Naive thymus-derived CD4-positive, alpha-beta T cell (primary cell): ENCODE measurements around the gene HSFX2. TPM values are rescaled to one million over a fixed set of nuclear protein-coding genes. Genes with fewer than 3 reads are reported as not detected.
"Not testable (repeated sequence)": the region's sequence is repeated elsewhere in the genome, so short reads cannot be mapped to it uniquely, and the experiment has no call there.

Source experiments
- ATAC-seq: fragments of 150-1000 bp; cut with Tn5 transposase; 2 replicates; pipeline ENCODE4 v1.10.0; 2021; ENCODE audit warnings: mild to moderate bottlenecking, moderate library complexity
- CTCF ChIA-PET: fragments of 350-600 bp; sonication (Branson Sonifier 250); formaldehyde crosslinking; loops from one replicate; lab custom pipeline; 2021; ENCODE audit warnings: antibody characterized with exemption; lab: Charles Lee
- POLR2A ChIA-PET: fragments of 350-600 bp; sonication (Branson Sonifier 250); formaldehyde crosslinking; loops from one replicate; lab custom pipeline; 2021; ENCODE audit warnings: antibody characterized with exemption, inconsistent platforms; lab: Charles Lee
- DNase-seq, 9 donors: peaks; one replicate each; pipeline versions ENCODE4 v3.0.0 to v3.0.0-alpha.2; 2020 to 2022; ENCODE audit warnings: mixed read lengths in 1 of 9
- H3K27ac ChIP-seq: one replicate; pipeline ENCODE4 v1.7.0; 2013; ENCODE audit warnings: mild to moderate bottlenecking, low read depth, low read length, moderate library complexity
- H3K27me3 ChIP-seq, 2 donors: one replicate each; pipeline ENCODE4 v1.7.0; 2013; ENCODE audit warnings: low read length in 2 of 2, mild to moderate bottlenecking in 2 of 2, moderate library complexity in 2 of 2; ENCODE audit not compliant: control insufficient read depth in 2 of 2, insufficient read depth in 2 of 2
- H3K36me3 ChIP-seq, 3 experiments: 1 replicate in 2 of 3; 2 replicates in 1 of 3; pipeline ENCODE4 v1.7.0; 2013; ENCODE audit warnings: low read length in 3 of 3, mild to moderate bottlenecking in 3 of 3, moderate library complexity in 1 of 3; ENCODE audit not compliant: insufficient read depth in 3 of 3, control insufficient read depth in 2 of 3
- H3K4me1 ChIP-seq, 2 donors: one replicate each; pipeline ENCODE4 v1.7.0; 2013; ENCODE audit warnings: low read length in 2 of 2, mild to moderate bottlenecking in 2 of 2, moderate library complexity in 1 of 2; ENCODE audit not compliant: control insufficient read depth in 2 of 2, insufficient read depth in 2 of 2
- H3K4me3 ChIP-seq: 2 replicates; pipeline ENCODE4 v1.7.0; 2013; ENCODE audit warnings: mild to moderate bottlenecking, low read length
- H3K9me3 ChIP-seq, 3 experiments: 1 replicate in 2 of 3; 2 replicates in 1 of 3; pipeline ENCODE4 v1.7.0; 2013; ENCODE audit warnings: low read length in 3 of 3; ENCODE audit not compliant: control insufficient read depth in 2 of 3
- H3K27ac Mint-ChIP-seq, 9 donors: one replicate each; pipeline ENCODE4 v1.8.0; 2020 to 2022; ENCODE audit warnings: mixed read lengths in 9 of 9, mild to moderate bottlenecking in 8 of 9, moderate library complexity in 5 of 9, inconsistent platforms in 2 of 9
- H3K27me3 Mint-ChIP-seq, 5 donors: one replicate each; pipeline ENCODE4 v1.8.0; 2021 to 2022; ENCODE audit warnings: mixed read lengths in 5 of 5, mild to moderate bottlenecking in 1 of 5
- H3K36me3 Mint-ChIP-seq, 5 donors: one replicate each; pipeline ENCODE4 v1.8.0; 2020 to 2022; ENCODE audit warnings: mixed read lengths in 5 of 5, mild to moderate bottlenecking in 3 of 5, inconsistent platforms in 1 of 5
- H3K4me1 Mint-ChIP-seq, 7 donors: one replicate each; pipeline ENCODE4 v1.8.0; 2020 to 2022; ENCODE audit warnings: mixed read lengths in 7 of 7, mild to moderate bottlenecking in 3 of 7, inconsistent platforms in 1 of 7
- H3K4me3 Mint-ChIP-seq, 10 donors: one replicate each; pipeline ENCODE4 v1.8.0; 2020 to 2022; ENCODE audit warnings: mild to moderate bottlenecking in 10 of 10, mixed read lengths in 10 of 10, moderate library complexity in 6 of 10, inconsistent platforms in 2 of 10
- H3K9me3 Mint-ChIP-seq, 11 donors: one replicate each; pipeline ENCODE4 v1.8.0; 2020 to 2022; ENCODE audit warnings: mixed read lengths in 11 of 11, mild to moderate bottlenecking in 4 of 11, inconsistent platforms in 1 of 11, moderate library complexity in 1 of 11
- intact Hi-C, 2 donors: fragments of 100-400 bp; cut with micrococcal nuclease; formaldehyde crosslinking; loops; one replicate each; pipeline ENCODE4 v1.15.1; 2023
- polyA plus RNA-seq, 2 donors: library from polyadenylated mRNA; unstranded; fragments of 300-500 nt; fragmentation: Illumina TruSeq; gene quantifications; one replicate each; pipeline ENCODE4 v1.2.3, GENCODE V29; 2021
- total RNA-seq, 6 experiments: library from RNA in 5 of 6; stranded (reverse) in 5 of 6; gene quantifications; 1 replicate in 5 of 6; 2 replicates in 1 of 6; pipeline ENCODE4 v1.2.3 and lab custom pipeline; 2021 to 2026

HSFX2 gene
- total and polyA plus RNA-seq, 7 experiments from 2014 or later = 0.82 TPM; not detected in 6

DNA sequence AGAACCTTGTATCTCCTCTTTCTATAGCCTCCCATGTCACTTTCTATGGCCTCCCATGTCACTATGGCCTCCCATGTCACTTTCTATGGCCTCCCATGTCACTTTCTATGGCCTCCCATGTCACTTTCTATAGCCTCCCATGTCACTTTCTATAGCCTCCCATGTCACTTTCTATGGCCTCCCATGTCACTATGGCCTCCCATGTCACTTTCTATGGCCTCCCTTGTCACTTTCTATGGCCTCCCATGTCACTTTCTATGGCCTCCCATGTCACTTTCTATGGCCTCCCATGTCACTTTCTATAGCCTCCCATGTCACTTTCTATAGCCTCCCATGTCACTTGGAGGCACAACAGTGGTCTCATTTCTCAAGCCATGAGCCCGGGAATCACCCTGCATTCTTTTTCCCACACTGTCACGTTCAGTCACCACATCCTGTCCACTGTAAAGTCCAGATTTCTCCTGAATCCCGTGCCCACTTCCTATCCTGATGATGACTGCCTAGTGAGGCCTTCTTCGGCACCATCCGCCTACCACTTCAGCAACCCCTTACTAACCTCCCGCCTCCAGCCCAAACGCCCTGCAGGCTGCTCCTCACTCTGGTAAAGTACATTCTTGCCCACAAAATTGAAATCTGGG is 10.3 kb upstream of the HSFX2 start:
- ATAC-seq, intact Hi-C loops, H3K4me3 Mint-ChIP-seq, CTCF ChIA-PET, H3K27me3 ChIP-seq, H3K4me3 ChIP-seq, POLR2A ChIA-PET, H3K36me3 ChIP-seq, H3K4me1 ChIP-seq, H3K27ac ChIP-seq, H3K27me3 Mint-ChIP-seq, DNase-seq, H3K9me3 Mint-ChIP-seq, H3K9me3 ChIP-seq, H3K4me1 Mint-ChIP-seq: not testable (repeated sequence)
- H3K36me3 Mint-ChIP-seq = peaks cover 3 to 21% (median 6%) of the 10 kb centered on the region in 5 donors
- H3K27ac Mint-ChIP-seq = peak overlapping the region in 1 of 9 donors; percentile 54

DNA sequence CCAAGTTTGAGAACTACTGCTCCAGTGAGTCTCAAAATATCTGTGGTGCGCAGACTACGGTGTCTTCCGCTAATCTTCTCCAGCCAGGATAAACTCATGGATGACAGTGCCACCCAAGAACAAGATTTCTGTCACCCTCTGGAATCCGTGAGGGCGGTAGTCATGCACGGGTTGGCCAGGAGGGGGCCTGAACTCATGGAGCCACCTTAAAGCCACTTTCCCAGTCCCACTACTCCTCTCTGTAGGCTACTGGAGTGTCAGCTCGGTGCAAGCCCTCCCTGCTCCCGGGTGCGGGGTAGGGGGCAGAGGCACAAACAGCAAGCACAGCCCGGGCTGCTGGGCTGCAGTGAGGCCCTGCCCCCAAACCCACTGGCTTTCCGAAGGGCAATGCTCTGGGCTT is 3.5 kb upstream of the HSFX2 start:
- DNase-seq, H3K9me3 ChIP-seq, H3K4me3 ChIP-seq, CTCF ChIA-PET, ATAC-seq, H3K27me3 ChIP-seq, H3K4me1 Mint-ChIP-seq, H3K27ac ChIP-seq, H3K36me3 ChIP-seq, H3K4me3 Mint-ChIP-seq, POLR2A ChIA-PET, intact Hi-C loops, H3K27me3 Mint-ChIP-seq, H3K27ac Mint-ChIP-seq, H3K4me1 ChIP-seq, H3K9me3 Mint-ChIP-seq: not testable (repeated sequence)
- H3K36me3 Mint-ChIP-seq = peaks cover 0 to 14% (median 6%) of the 10 kb centered on the region in 5 donors

DNA sequence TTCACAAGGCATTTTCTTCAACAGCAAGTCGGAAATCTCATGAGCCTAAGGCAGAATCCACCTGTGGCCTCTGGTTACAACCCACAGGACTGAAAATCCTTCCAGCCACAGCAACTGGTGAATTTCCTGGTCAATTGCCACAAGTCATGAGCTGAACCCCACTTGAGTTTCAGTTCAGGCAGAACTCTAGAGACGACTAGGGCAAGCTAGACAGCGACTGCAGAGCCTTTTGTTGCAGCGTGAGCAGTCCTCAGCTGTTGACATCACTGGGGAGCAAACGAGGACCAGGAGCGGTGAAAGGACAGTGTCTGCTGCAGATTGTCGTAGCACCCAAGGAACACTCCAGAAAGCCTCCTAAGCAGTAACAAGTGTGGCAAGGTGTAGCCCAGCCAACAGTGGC is 829 bp upstream of the HSFX2 start:
- H3K27ac ChIP-seq, H3K4me1 ChIP-seq, H3K36me3 Mint-ChIP-seq, ATAC-seq, H3K27ac Mint-ChIP-seq, H3K4me3 ChIP-seq, DNase-seq, H3K27me3 ChIP-seq, H3K9me3 ChIP-seq, H3K4me1 Mint-ChIP-seq, intact Hi-C loops, H3K27me3 Mint-ChIP-seq, H3K9me3 Mint-ChIP-seq, H3K36me3 ChIP-seq, H3K4me3 Mint-ChIP-seq, POLR2A ChIA-PET, CTCF ChIA-PET: not testable (repeated sequence)

DNA sequence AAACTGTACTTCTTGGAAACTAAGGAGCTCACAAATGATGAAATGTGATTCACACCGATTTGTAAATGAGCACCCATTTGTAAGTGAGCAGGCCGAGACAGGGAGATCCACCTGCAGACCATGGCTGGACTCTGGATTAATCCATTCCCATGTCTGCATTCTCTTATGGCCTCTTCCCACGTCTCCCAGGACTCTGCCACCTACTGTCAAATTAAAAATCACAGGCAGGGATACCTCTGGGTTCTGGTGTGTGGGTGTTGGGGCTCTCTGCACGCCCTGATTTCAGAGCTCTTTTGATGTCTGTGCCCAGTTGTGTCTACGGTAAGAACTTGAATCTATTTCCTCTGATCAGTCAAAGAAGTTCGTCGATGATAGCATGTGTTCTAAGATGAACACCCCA is 4.1 kb downstream of the HSFX2 start:
- H3K27me3 Mint-ChIP-seq, intact Hi-C loops, H3K4me1 Mint-ChIP-seq, H3K36me3 Mint-ChIP-seq, H3K9me3 Mint-ChIP-seq, H3K4me3 Mint-ChIP-seq, H3K36me3 ChIP-seq, DNase-seq, H3K27me3 ChIP-seq, H3K27ac ChIP-seq, H3K4me1 ChIP-seq, CTCF ChIA-PET, POLR2A ChIA-PET, ATAC-seq, H3K27ac Mint-ChIP-seq, H3K9me3 ChIP-seq, H3K4me3 ChIP-seq: not testable (repeated sequence)

DNA sequence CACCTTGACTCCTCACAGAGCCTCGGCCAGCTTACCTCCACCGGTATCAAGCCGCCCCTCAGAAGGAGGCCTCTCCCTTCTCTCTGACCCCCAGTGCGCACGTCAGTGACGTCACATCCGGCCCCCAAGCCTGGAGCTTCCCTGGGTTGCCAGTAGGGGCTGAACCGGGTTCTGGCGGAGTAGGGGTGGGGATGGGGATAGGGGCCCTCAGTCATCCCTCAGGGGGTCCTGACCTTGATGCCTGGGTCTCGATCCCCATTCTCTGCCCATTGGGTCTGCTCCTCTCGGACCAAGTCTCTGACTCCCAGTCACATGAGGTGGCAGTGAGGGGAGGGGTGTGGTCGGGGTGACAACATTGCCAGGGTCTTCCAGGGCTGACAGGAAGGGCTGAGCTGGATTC is 7.8 kb downstream of the HSFX2 start, which contains the start of gene MAGEA9B:
Gene MAGEA9B (minus strand): TSS at position 101 of the 400 bp plus-strand sequence. CDS start 4,280 bp downstream, outside the sequence.
- DNase-seq, H3K27ac ChIP-seq, H3K27me3 ChIP-seq, CTCF ChIA-PET, H3K4me1 ChIP-seq, H3K27ac Mint-ChIP-seq, H3K4me1 Mint-ChIP-seq, H3K9me3 ChIP-seq, H3K9me3 Mint-ChIP-seq, H3K27me3 Mint-ChIP-seq, H3K36me3 ChIP-seq, ATAC-seq, H3K4me3 Mint-ChIP-seq, POLR2A ChIA-PET, intact Hi-C loops, H3K4me3 ChIP-seq, H3K36me3 Mint-ChIP-seq: not testable (repeated sequence)

DNA sequence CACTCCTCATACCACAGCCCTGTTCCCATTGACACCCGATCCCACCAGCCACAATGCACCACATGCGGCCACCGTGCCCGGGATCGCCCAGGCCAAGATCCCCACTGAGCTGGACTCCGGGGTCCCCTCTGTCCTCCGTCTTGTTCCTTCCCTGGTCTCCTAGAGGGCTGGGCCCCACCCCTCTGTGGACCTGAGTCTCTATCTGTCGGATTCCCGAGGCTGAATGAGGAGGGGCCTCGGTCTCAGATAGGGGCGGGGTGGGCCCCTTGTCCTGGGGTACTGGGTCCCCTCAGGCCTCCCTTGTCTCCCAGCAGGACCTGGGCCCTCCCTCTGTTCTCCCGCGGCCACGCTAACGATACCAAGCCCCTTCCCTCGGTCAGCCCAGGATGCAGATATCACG is 9.5 kb downstream of the HSFX2 start:
- CTCF ChIA-PET = not testable (repeated sequence)

DNA sequence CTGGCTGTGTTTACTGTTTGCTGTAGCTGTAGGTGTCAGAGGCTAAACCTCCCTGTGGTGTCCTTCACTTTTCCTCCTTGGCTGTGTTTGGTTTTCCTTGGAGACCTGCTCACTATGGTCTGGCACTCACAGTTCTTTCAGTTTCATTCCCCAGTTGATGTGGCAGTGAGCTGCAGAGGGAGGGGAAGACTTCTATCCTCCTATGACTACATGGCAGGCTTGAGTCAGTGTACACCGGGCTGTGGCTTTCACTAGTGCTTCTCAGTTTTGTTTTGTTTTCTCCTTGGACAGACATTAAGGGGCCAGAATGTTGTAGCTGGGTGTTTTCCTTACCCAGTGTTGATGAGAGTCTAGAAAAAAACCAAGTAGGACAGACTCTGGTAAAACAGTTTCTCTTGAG is 21.7 kb downstream of the HSFX2 start:
- CTCF ChIA-PET, POLR2A ChIA-PET, H3K4me3 ChIP-seq, H3K27me3 Mint-ChIP-seq, H3K4me1 ChIP-seq, H3K36me3 Mint-ChIP-seq, H3K27me3 ChIP-seq, H3K36me3 ChIP-seq, H3K9me3 ChIP-seq, intact Hi-C loops, H3K27ac ChIP-seq, H3K4me3 Mint-ChIP-seq, H3K27ac Mint-ChIP-seq, DNase-seq, H3K9me3 Mint-ChIP-seq: not testable (repeated sequence)
- ATAC-seq = peak; percentile 40
- H3K4me1 Mint-ChIP-seq = peaks cover 0 to 21% (median 0%) of the 10 kb centered on the region in 7 donors

More for the DNA sequence above, 9.5 kb downstream of the HSFX2 start:
- H3K4me3 Mint-ChIP-seq, intact Hi-C loops, H3K4me3 ChIP-seq, H3K9me3 Mint-ChIP-seq, H3K27me3 Mint-ChIP-seq, H3K4me1 ChIP-seq, POLR2A ChIA-PET, ATAC-seq, H3K27ac ChIP-seq, H3K36me3 Mint-ChIP-seq, H3K27ac Mint-ChIP-seq, DNase-seq, H3K9me3 ChIP-seq, H3K27me3 ChIP-seq, H3K4me1 Mint-ChIP-seq, H3K36me3 ChIP-seq: not testable (repeated sequence)
